Measurements from ENCODE around the gene ZBTB24.

DNA sequence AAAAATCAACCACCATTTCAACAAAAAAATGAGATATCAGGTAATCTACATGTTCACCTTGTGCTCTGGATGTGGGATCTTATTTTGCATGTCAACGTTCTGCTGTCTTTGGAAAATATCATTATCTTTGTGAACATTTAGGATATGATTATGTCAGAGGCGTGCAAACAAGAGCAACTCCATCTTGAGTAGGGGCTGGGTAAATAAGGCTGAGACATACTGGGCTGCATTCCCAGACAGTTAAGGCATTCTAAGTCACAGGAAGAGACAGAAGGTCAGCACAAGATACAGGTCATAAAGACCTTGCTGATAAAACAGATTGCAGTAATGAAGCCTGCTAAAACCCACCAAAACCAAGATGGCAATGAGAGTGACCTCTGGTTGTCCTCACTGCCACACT lies 28.8 kb upstream of the ZBTB24 start:
- TF ChIP-seq CTCF (IDR thresholded peaks at IDR 0.05), result no peak
- TF ChIP-seq POLR2A (IDR thresholded peaks at IDR 0.05), result no peak
- no peak for TF ChIP-seq EP300 (IDR thresholded peaks at IDR 0.05)
